Bronchial epithelial cell (primary cell): ENCODE measurements around the gene P2RX2. TPM values are rescaled to one million over a fixed set of nuclear protein-coding genes. Genes with fewer than 3 reads are reported as not detected.

Source experiments
- DNase-seq: peaks from one replicate; pipeline ENCODE4 v3.0.0-alpha.2; 2010; ENCODE audit warnings: low read depth
- FAIRE-seq: peaks from 2 replicates; lab custom pipeline; 2011; peaks lifted over from hg19 to GRCh38; lab: Jason Lieb, UNC
- H3K27me3 ChIP-seq: 2 replicates; pipeline ENCODE4 v1.5.1; 2011; ENCODE audit warnings: low read length; ENCODE audit not compliant: control insufficient read depth, insufficient read depth
- H3K36me3 ChIP-seq: 2 replicates; pipeline ENCODE4 v1.5.1; 2011; ENCODE audit warnings: low read length; ENCODE audit not compliant: control insufficient read depth, insufficient read depth
- H3K4me3 ChIP-seq: 2 replicates; pipeline ENCODE4 v1.5.1; 2011; ENCODE audit warnings: mild to moderate bottlenecking, low read depth, low read length, control low read depth
- total RNA-seq: library from RNA; depleted of rRNA; stranded (reverse); fragments of >200 nt; gene quantifications from 2 replicates; pipeline ENCODE4 v1.2.1, GENCODE V29; 2014
- TF ChIP-seq, protein P1 (sequence below): IDR thresholded peaks from 2 replicates; pipeline ENCODE4 v1.5.1; 2011; ENCODE audit warnings: mild to moderate bottlenecking, moderate library complexity, low read length, control low read depth, inconsistent platforms; ENCODE audit not compliant: insufficient read depth, severe bottlenecking

P2RX2 gene
- total RNA-seq, 1 donor from 2014 or later = not detected

DNA sequence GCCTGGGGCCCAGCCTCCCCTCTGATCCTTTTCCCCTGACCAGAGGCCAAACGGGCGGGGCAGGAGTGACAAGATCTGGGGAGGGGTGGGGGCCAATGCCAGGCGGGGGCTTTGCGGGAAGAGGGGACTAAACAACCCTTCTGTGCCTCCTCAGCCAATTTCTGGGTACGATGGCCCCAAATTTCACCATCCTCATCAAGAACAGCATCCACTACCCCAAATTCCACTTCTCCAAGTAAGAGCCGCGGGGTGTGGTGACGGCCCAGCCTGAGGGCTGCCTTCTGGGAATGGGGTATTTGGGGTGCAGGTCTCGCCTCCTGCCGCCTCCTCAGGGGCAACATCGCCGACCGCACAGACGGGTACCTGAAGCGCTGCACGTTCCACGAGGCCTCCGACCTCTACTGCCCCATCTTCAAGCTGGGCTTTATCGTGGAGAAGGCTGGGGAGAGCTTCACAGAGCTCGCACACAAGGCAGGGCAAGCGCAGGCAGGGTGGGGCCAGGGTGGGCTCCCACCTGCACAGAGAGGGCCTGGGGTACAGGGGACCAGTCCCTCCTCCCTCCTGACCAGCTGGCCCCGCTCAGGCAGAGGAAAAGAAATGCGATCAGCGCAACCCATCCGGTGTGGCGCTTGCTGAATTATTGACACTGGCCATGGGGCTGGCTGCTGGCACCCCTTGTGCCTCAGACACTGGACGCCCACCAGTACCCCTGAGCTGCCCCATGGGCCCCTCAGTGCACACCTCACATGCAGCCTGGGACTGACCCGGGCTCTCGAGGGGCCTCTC, 1.7 kb downstream of the P2RX2 start:
- no peak overlapping the region for H3K4me3 ChIP-seq
- FAIRE-seq (no peak), DNase-seq (no peak)
- peaks cover 3% of the 10 kb centered on the region for H3K36me3 ChIP-seq
- TF ChIP-seq, protein P1, sequence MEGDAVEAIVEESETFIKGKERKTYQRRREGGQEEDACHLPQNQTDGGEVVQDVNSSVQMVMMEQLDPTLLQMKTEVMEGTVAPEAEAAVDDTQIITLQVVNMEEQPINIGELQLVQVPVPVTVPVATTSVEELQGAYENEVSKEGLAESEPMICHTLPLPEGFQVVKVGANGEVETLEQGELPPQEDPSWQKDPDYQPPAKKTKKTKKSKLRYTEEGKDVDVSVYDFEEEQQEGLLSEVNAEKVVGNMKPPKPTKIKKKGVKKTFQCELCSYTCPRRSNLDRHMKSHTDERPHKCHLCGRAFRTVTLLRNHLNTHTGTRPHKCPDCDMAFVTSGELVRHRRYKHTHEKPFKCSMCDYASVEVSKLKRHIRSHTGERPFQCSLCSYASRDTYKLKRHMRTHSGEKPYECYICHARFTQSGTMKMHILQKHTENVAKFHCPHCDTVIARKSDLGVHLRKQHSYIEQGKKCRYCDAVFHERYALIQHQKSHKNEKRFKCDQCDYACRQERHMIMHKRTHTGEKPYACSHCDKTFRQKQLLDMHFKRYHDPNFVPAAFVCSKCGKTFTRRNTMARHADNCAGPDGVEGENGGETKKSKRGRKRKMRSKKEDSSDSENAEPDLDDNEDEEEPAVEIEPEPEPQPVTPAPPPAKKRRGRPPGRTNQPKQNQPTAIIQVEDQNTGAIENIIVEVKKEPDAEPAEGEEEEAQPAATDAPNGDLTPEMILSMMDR = no peak
- H3K27me3 ChIP-seq = peaks cover 17% of the 10 kb centered on the region

DNA sequence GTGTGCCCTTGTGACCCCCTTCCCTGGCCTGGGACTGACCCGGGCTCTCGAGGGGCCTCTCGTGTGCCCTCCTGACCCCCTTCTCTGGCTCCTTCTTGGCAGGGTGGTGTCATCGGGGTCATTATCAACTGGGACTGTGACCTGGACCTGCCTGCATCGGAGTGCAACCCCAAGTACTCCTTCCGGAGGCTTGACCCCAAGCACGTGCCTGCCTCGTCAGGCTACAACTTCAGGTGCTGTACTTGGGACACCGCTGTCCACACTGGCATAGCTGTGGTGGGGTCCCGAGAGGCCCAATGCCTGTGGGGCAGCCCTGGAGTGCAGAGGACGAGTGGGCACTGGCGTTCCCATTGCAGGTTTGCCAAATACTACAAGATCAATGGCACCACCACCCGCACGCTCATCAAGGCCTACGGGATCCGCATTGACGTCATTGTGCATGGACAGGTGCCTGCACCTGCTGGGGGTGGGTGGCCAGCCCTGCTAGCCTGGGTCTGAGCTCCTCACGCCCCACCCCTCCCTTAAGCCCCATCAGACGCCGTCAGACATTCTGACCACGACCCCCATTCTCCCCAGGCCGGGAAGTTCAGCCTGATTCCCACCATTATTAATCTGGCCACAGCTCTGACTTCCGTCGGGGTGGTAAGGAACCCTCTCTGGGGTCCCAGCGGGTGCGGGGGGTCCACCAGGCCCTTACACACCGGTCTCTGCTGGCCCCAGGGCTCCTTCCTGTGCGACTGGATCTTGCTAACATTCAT, 2.5 kb downstream of the P2RX2 start:
- H3K36me3 ChIP-seq = peaks cover 3% of the 10 kb centered on the region
- DNase-seq (no peak), FAIRE-seq (no peak)
- peaks cover 17% of the 10 kb centered on the region for H3K27me3 ChIP-seq
- TF ChIP-seq, protein P1 = no peak
- H3K4me3 ChIP-seq = no peak overlapping the region

DNA sequence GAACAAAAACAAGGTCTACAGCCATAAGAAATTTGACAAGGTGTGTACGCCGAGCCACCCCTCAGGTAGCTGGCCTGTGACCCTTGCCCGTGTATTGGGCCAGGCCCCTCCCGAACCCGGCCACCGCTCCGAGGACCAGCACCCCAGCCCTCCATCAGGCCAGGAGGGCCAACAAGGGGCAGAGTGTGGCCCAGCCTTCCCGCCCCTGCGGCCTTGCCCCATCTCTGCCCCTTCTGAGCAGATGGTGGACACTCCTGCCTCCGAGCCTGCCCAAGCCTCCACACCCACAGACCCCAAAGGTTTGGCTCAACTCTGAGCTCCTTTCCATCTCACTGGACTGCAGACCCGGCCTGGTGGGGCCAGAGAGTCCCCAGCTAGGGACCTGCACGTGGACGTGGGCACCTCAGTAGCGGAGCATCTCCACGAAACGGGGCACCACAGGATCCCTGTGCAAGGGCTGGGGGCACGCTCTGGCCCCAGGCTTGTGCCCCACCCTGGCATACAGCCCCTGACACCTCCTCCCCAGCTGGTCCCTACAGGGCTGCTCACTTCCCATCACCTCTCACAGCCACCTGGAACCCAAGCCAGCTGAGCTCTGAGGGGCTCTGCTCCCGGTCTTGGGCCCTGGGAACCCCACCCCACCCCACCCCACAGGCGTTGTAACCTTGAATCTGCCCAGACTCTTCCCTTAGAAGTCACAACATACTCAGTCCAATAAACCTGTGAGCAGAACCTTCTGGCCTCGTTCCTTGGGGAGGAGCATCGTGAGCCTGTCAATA, 3.3 kb downstream of the P2RX2 start:
- Histone ChIP-seq H3K36me3 (peaks cover 3% of the 10 kb centered on the region), H3K4me3 (no peak overlapping the region), H3K27me3 (peaks cover 17% of the 10 kb centered on the region)
- TF ChIP-seq, protein P1 = no peak
- DNase-seq = no peak
- FAIRE-seq = no peak

DNA sequence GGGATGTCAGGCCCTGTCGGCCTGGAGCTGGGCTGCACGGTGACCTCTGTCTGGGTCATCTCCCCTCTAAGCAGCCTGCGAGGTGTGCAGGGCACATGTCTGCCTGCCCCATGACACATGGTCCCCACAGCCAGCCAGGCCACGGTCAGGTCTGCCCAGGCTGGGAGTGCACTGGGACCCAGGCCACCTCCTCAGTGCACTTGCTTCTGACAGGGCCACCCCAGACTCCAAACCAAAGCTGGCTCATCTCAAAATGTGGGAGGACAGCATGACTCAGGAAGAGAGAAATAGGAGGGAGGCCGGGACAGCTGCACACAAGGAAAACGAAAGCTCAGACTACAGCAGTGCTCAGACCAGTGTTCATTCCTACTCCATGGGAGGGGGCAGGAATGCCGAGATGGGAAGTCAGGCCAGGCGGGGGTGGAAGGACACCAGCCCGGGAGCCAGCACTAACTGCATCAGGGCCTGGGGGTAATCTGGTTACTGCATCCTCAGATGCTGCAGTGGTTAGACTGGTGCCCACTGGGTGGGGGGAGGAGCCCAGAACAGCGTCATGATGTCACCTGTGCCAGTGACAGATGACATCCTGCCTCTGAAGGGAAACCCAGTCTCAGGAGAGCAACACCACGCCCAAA, 4.0 kb downstream of the P2RX2 start:
- Histone ChIP-seq H3K36me3 (peaks cover 3% of the 10 kb centered on the region), H3K4me3 (no peak overlapping the region), H3K27me3 (peaks cover 12% of the 10 kb centered on the region)
- FAIRE-seq (no peak), DNase-seq (peak; percentile 14)
- TF ChIP-seq, protein P1 = no peak

DNA sequence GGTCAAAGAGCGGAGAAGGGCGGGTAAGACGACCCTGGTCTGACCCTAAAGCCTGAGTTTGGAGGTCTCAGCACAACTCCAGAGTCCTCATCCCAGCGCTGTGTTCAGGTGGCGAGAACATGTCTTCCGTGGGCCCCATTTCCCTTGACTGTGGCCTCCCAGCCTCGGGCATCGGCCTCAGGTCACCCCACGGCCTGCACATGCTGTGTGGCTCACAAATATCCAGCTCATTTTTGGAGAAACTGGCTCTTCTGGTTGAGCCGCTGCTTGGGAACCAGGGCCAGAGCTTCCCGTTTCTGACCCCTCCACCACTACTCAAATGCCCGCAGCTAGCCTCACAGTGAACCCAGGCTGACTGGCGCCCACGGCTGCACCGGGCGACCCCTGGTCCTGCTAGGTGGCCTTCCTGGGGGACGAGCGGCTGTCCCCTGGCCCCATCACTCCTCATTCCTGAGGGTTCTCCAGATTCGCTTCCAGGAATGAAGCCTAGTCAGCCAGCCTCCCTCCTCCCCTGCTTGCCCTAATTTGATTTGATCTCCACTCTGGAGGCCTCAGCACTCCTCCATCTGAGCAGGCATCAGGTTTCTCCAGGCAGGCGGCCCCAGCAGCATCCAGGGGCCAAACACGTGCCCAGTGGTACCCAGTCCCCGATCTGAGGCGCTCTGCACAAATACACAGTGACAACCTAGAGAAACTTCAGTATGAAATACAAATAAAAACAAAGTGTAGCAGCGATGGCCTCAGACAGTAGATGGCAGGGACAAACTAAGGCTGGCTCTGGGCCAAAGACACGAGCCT, 4.7 kb downstream of the P2RX2 start:
- H3K4me3 ChIP-seq = no peak overlapping the region

More for the DNA sequence above, 4.7 kb downstream of the P2RX2 start:
- FAIRE-seq (no peak), DNase-seq (peak; percentile 10)
- peaks cover 3% of the 10 kb centered on the region for H3K36me3 ChIP-seq
- H3K27me3 ChIP-seq = peaks cover 5% of the 10 kb centered on the region
- TF ChIP-seq, protein P1 = no peak
